ENCODE results near the gene CES5A.
"Not testable (repeated sequence)": the region's sequence is repeated elsewhere in the genome, so short reads cannot be mapped to it uniquely, and the experiment has no call there.

Gene CES5A

GRCh38 chr16:55888546-55888945 is 13.4 kb upstream of the CES5A start:
- DNase-seq = no peak

- DNase-seq = no peak
Observed at GRCh38 chr16:55876854-55877253, 1.7 kb upstream of the CES5A start.

- no peak for DNase-seq
Observed at GRCh38 chr16:55873122-55873521, 2.1 kb downstream of the CES5A start.

GRCh38 chr16:55872130-55872529 is 3.0 kb downstream of the CES5A start:
- no peak for DNase-seq

GRCh38 chr16:55871411-55872038 is 3.6 kb downstream of the CES5A start:
- DNase-seq = no peak

- no peak for DNase-seq
Observed at GRCh38 chr16:55868980-55869379, 6.2 kb downstream of the CES5A start.

- DNase-seq = no peak
Observed at GRCh38 chr16:55868137-55868536, 7.0 kb downstream of the CES5A start.

- no peak for DNase-seq
Observed at GRCh38 chr16:55861288-55861687, 13.9 kb downstream of the CES5A start.

GRCh38 chr16:55857650-55858049 is 17.5 kb downstream of the CES5A start:
- not testable (repeated sequence) for DNase-seq

GRCh38 chr16:55856950-55857349 is 18.2 kb downstream of the CES5A start:
- DNase-seq = no peak

GRCh38 chr16:55853114-55853513 is 22.1 kb downstream of the CES5A start:
- DNase-seq = no peak

- DNase-seq = no peak
Observed at GRCh38 chr16:55849536-55849935, 25.6 kb downstream of the CES5A start.

GRCh38 chr16:55846598-55847346 is 28.4 kb downstream of the CES5A start:
- no peak for DNase-seq

- DNase-seq = no peak
Observed at GRCh38 chr16:55843105-55843395, 32.1 kb downstream of the CES5A start.

GRCh38 chr16:55842369-55843104 is 32.6 kb downstream of the CES5A start:
- peak in 13 of 58 donors; percentile 1 to 51 (median 11) for DNase-seq

- no peak for DNase-seq
Observed at GRCh38 chr16:55839115-55839514, 36.1 kb downstream of the CES5A start.

GRCh38 chr16:55836158-55836611 is 39.0 kb downstream of the CES5A start:
- no peak for DNase-seq

GRCh38 chr16:55835581-55835980 is 39.6 kb downstream of the CES5A start:
- DNase-seq = peak in 5 of 58 donors; percentile 2 to 51 (median 15)

GRCh38 chr16:55835173-55835572 is 40.0 kb downstream of the CES5A start:
- not testable (repeated sequence) for DNase-seq

GRCh38 chr16:55834049-55834448 is 41.1 kb downstream of the CES5A start:
- DNase-seq = no peak

GRCh38 chr16:55832773-55833691 is 42.1 kb downstream of the CES5A start, which contains the start of gene CES1:
Gene CES1, minus strand, starts transcription at chr16:55833096. Its CDS starts 41 bp downstream, at chr16:55833055.
- peak in 1 of 58 donors; percentile 26 for DNase-seq
